ENCODE data around the gene RPS5. TPM values are rescaled to one million over a fixed set of nuclear protein-coding genes. Genes with fewer than 3 reads are reported as not detected.
"Not testable (repeated sequence)": the region's sequence is repeated elsewhere in the genome, so short reads cannot be mapped to it uniquely, and the experiment has no call there.

Gene RPS5
- total RNA-seq, 2 donors from 2014 or later, result 714 to 768 TPM

DNA sequence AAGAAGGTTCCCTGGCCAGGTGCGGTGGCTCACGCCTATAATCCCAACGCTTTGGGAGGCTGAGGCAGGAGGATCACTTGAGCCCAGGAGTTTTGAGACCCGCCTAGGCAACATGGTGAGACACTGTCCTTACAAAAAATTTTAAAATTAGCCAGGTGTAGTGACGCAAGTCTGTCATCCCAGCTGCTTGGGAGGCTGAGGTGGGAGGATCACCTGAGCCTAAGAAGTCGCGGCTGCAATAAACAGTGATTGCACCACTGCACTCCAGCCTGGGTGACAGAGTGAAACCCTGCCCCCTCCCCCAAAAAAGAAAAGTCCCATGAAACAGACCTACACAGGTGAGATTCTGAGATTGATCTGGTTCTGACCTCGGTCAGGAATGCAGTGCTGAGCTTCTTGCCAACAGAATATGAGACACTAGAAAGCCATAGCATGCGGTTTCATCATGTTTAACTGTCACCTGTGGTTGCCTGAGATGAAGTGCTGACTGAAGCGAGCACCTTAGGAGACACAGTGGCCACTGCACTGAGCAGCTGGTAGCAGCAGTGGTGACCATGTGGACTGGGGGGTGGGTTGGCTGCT lies 31.8 kb upstream of the RPS5 start:
- DNase-seq (ENCODE audit: low spot score), result no peak
- intact Hi-C loops (cut with DNase I), result no loop called here

DNA sequence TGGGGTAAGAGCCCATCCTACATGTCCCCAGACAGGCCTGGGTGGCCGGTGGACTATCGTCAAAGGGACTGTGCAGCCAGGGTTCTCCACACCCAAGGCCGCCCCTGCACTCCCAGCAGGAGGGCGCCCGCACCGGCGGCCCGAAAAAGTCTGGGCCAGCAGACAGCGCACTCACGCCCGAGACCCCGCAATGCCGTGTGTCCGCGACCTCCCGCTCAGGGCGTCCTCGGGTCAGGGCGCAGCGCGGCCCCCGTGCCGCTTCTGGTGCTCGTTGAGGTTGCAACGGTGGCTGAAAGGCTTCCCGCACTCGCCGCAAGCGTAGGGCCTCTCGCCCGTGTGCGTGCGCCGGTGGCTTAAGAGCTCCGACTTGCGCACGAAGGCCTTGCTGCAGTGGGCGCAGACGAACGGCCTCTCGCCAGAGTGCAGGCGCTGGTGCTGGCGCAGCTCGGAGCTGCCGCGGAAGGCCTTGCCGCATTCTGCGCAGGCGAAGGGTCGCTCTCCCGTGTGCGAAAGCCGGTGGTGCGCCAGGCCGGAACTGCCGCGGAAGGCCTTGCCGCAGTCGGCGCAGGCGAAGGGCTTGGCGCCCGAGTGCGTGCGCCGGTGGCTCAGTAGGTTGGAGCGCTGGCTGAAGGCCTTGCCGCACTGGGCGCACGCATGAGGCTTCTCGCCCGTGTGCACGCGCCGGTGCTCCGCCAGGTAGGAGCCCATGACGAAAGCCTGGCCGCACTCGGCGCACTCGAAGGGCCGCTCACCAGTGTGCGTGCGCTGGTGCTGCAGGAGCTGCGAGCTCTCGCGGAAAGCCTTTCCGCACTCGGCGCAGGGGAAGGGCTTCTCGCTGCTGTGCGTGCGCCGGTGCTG lies 30.9 kb upstream of the RPS5 start:
- DNase-seq (ENCODE audit: low spot score), result no peak
- intact Hi-C loops (cut with DNase I), result no loop called here

- intact Hi-C loops (cut with DNase I), result no loop called here
- no peak for DNase-seq (ENCODE audit: low spot score)
Observed at GRCh38 chr19:58356766-58357480, 30.1 kb upstream of the RPS5 start.

GRCh38 chr19:58357481-58358145 lies 29.5 kb upstream of the RPS5 start:
- DNase-seq (ENCODE audit: low spot score), result no peak
- intact Hi-C loops (cut with DNase I), result no loop called here

- intact Hi-C loops (cut with DNase I), result loop anchor here in 1 of 2 donors (10.0 kb wide), 1 partner anchor 1677 kb away; no protein-coding TSS in a partner anchor
- DNase-seq (ENCODE audit: low spot score), result peak; percentile 88
Observed at GRCh38 chr19:58361900-58362271, 25.2 kb upstream of the RPS5 start.

DNA sequence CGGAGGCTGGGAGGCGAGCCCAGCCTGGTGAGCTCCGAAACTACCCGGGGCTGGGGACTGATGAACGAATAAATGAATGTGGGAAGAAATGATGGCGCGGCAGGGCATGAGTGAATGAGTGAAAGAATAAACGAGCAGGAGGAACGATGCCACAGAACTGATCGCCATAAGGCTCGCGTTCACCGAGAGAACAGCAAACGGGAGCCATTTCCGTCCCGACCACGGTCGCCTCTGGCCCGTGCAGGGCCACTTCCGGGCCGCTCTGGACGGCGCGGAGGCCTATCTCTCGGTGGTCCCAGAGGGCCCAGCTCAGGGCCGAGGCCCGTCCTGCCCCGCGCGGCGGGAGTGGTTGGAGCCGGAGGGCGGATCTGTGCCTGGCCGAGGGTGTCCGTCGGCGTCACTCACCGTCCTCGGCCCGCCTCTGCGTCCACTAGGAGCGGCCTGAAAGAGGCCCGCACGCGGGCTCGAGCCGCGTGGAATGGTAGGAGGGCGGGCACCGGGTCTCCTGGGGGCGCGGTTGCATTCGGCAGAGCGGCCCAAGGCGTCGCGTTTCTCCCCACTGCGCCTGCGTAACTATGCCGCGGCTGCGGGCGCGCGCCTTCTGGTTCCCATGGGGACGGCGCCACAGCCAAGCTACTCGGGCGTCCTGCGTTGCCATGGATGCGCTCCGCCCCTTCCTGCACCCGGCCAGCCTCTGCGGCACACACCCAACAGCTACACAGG lies 24.6 kb upstream of the RPS5 start, which contains the start of gene ZNF497:
TSS of gene ZNF497 (minus strand) at position 480 of the 723 bp plus-strand sequence. CDS start 5,116 bp downstream, outside the sequence.
- intact Hi-C loops (cut with DNase I), result loop anchor here in 1 of 2 donors (10.0 kb wide), 1 partner anchor 1678 kb away; no protein-coding TSS in a partner anchor
- DNase-seq (ENCODE audit: low spot score), result peak; percentile 99

GRCh38 chr19:58364146-58364545 lies 22.9 kb upstream of the RPS5 start:
- DNase-seq (ENCODE audit: low spot score), result no peak
- intact Hi-C loops (cut with DNase I), result loop anchor here in 1 of 2 donors (10.0 kb wide), 1 partner anchor 1679 kb away; no protein-coding TSS in a partner anchor

DNA sequence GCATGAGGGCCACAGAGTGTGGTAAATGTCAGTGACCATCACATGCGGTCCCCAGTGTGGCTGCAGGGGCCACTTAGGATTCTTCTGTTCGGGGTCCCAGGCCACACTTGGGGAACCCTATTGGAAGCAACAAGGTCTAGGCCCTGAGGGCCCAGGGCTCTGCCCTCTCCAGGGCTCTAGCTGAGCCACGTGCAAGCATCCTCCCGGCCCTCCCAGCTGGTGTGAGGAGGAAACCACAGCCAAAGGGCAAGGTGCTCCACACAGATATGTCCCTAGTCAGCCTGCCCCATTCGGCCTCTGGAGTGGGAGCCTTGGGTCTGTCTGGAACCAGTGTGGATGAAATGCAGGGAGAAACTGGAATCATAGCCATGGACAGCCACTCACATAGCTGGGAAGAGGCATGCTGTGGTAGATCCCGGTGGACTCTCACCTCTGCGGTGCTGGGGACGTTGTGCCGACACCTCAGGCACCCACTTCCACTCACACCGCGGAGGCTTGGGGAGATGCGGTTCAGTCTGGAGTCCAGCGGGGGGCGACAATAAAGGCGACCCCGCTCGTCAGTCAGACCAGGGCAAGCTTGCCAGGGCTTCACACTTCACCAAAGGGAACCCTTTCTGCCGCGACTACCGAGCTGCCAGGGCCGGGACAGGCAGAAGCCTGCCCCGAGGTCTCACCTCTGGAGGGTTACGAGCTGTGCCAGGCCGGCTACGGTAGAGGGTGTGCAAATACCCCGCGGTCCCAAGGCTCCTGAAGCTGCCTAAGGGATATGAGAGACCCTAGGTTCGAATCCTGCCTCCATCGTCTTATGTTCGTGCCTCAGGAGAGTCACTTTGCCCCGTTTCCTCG lies 20.3 kb upstream of the RPS5 start:
- no peak for DNase-seq (ENCODE audit: low spot score)
- intact Hi-C loops (cut with DNase I), result loop anchor here in 1 of 2 donors (10.0 kb wide), 1 partner anchor 1682 kb away; no protein-coding TSS in a partner anchor

- no peak for DNase-seq (ENCODE audit: low spot score)
- intact Hi-C loops (cut with DNase I), result loop anchor here in 1 of 2 donors (10.0 kb wide), 1 partner anchor 1683 kb away; no protein-coding TSS in a partner anchor
Observed at GRCh38 chr19:58367698-58368454, 19.2 kb upstream of the RPS5 start.

DNA sequence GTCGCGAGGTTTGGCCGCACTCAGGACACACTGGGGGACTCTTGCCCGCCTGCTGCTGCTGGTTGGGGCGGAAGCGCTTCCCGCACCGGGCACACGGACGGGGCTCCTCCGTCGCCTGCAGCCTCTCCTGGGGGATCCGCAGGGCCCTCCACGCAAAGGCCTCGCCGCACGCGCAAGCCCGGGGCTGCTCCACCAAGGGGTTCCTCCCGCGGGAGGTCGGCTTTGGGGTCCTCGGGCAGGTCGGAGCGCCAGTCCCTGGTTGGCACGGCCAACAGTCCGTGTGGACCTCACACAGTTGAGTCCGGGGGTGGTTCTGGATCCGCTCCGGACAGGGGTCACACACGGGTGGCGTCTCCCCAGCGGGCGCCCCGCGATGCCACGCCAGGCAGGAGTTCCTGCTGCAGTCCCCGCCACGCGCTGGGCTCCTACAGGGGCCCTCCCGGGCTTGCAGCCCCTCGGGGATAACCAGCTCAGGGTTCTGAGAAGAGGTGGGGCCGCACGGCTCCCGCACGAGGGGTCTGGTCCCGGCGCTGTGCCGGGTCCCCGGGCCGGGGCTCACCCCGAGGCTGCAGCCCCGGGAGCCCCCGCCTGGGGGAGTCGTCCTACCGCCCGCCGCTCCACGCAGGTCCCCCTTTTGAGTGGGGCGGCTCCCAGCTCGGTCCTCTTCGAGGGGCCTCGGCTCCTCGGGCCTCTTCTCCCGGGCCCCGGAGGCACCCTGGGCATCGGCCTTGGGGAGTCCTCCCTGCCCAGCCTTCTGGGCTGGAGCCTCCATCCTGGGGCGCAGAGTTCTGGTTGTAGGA lies 18.3 kb upstream of the RPS5 start:
- DNase-seq (ENCODE audit: low spot score), result no peak
- intact Hi-C loops (cut with DNase I), result loop anchor here in 1 of 2 donors (10.0 kb wide), 1 partner anchor 1684 kb away; no protein-coding TSS in a partner anchor

- peak; percentile 47 for DNase-seq (ENCODE audit: low spot score)
- intact Hi-C loops (cut with DNase I), result no loop called here
Observed at GRCh38 chr19:58372311-58373133, 14.5 kb upstream of the RPS5 start.

- intact Hi-C loops (cut with DNase I), result no loop called here
- no peak for DNase-seq (ENCODE audit: low spot score)
Observed at GRCh38 chr19:58374200-58374599, 12.9 kb upstream of the RPS5 start.

DNA sequence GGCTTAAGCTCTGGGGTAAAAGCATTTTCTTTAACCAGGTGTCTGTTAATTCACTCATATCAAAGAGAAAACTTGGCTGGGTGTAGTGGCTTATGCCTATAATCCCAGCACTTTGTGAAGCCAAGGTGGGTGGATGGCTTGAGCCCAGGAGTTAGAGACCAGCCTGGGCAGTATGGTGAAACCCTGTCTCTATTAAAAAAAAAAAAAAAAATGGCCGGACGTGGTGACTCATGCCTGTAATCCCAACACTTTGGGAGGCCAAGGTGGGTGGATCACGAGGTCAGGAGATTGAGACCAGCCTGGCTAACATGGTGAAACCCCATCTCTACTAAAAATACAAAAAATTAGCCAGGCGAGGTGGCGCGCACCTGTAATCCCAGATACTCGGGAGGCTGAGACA lies 10.3 kb upstream of the RPS5 start:
- intact Hi-C loops (cut with DNase I); DNase-seq (ENCODE audit: low spot score): not testable (repeated sequence)

- intact Hi-C loops (cut with DNase I), result no loop called here
- no peak for DNase-seq (ENCODE audit: low spot score)
Observed at GRCh38 chr19:58379246-58379645, 7.8 kb upstream of the RPS5 start.

GRCh38 chr19:58380037-58380661 lies 6.9 kb upstream of the RPS5 start:
- DNase-seq (ENCODE audit: low spot score), result no peak
- intact Hi-C loops (cut with DNase I), result no loop called here
